Prostate gland (tissue), 2 donors: ENCODE measurements around the gene SMIM33.

Experiments used
- POLR2A ChIP-seq: fragments of 450-650 bp; IDR thresholded peaks from one replicate; pipeline ENCODE4 v1.6.1; 2016; ENCODE audit warnings: antibody characterized with exemption, mild to moderate bottlenecking
- TF ChIP-seq, protein P1 (sequence below), 4 experiments: fragments of 200-600 bp in 2 of 4; fragments of 450-650 bp in 2 of 4; sonication (generic) in 2 of 4; IDR thresholded peaks; 1 replicate in 3 of 4; 2 replicates in 1 of 4; pipeline ENCODE4 v1.5.1; 2016 to 2019; ENCODE audit warnings: antibody characterized with exemption in 4 of 4, mild to moderate bottlenecking in 2 of 4, moderate library complexity in 2 of 4

GRCh38 chr5:139494256-139494655, 23.5 kb downstream of the SMIM33 start:
- TF ChIP-seq, protein P1, sequence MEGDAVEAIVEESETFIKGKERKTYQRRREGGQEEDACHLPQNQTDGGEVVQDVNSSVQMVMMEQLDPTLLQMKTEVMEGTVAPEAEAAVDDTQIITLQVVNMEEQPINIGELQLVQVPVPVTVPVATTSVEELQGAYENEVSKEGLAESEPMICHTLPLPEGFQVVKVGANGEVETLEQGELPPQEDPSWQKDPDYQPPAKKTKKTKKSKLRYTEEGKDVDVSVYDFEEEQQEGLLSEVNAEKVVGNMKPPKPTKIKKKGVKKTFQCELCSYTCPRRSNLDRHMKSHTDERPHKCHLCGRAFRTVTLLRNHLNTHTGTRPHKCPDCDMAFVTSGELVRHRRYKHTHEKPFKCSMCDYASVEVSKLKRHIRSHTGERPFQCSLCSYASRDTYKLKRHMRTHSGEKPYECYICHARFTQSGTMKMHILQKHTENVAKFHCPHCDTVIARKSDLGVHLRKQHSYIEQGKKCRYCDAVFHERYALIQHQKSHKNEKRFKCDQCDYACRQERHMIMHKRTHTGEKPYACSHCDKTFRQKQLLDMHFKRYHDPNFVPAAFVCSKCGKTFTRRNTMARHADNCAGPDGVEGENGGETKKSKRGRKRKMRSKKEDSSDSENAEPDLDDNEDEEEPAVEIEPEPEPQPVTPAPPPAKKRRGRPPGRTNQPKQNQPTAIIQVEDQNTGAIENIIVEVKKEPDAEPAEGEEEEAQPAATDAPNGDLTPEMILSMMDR (IDR thresholded peaks at IDR 0.05), result no peak
- TF ChIP-seq POLR2A, result no peak
